Uterus (tissue), 4 donors: ENCODE results near the gene TPT1. TPM values are rescaled to one million over a fixed set of nuclear protein-coding genes. Genes with fewer than 3 reads are reported as not detected.

ENCODE experiments used
- DNase-seq, 2 donors: peaks; one replicate each; pipeline ENCODE4 v3.0.0-alpha.2; 2019 to 2020
- H3K27ac ChIP-seq, 2 donors: fragments of 200-600 bp; sonication (generic); 1 replicate in 1 of 2; 2 replicates in 1 of 2; pipeline ENCODE4 v1.5.1; 2016 to 2018
- H3K27me3 ChIP-seq, 2 donors: fragments of 200-600 bp; sonication (generic); one replicate each; pipeline ENCODE4 v1.5.1; 2018 to 2019; ENCODE audit warnings: control low read depth in 1 of 2
- H3K36me3 ChIP-seq, 2 donors: fragments of 200-600 bp; sonication (generic); one replicate each; pipeline ENCODE4 v1.5.1; 2019; ENCODE audit warnings: control low read depth in 1 of 2
- H3K4me1 ChIP-seq, 2 donors: fragments of 200-600 bp; sonication (generic); one replicate each; pipeline ENCODE4 v1.5.1; 2018 to 2019; ENCODE audit warnings: control low read depth in 1 of 2
- H3K4me3 ChIP-seq, 2 donors: fragments of 200-600 bp; sonication (generic); 1 replicate in 1 of 2; 2 replicates in 1 of 2; pipeline ENCODE4 v1.5.1; 2018 to 2019; ENCODE audit warnings: mild to moderate bottlenecking in 1 of 2
- H3K9me3 ChIP-seq, 2 donors: fragments of 200-600 bp; sonication (generic); one replicate each; pipeline ENCODE4 v1.5.1; 2019; ENCODE audit warnings: control low read depth in 1 of 2
- POLR2A ChIP-seq, 2 donors: fragments of 450-650 bp; IDR thresholded peaks; one replicate each; pipeline ENCODE4 v1.6.1; 2016; ENCODE audit warnings: antibody characterized with exemption in 2 of 2, mild to moderate bottlenecking in 1 of 2, moderate library complexity in 1 of 2
- intact Hi-C: fragments of 100-400 bp; cut with DNase I; formaldehyde crosslinking; loops from one replicate; pipeline ENCODE4 v1.15.1; 2023; ENCODE audit warnings: low total_unique reads
- total RNA-seq, 4 donors: library from RNA; depleted of rRNA in 3 of 4; stranded (reverse); fragments of >200 nt in 3 of 4; gene quantifications; one replicate each; pipeline versions ENCODE4 v1.1.0 to v1.2.4, GENCODE V29; 2014 to 2023
- TF ChIP-seq, protein P1 (sequence below), 4 experiments: fragments of 200-600 bp in 2 of 4; fragments of 450-650 bp in 2 of 4; sonication (generic) in 2 of 4; IDR thresholded peaks; one replicate each; pipeline ENCODE4 v1.5.1; 2016 to 2019; ENCODE audit warnings: antibody characterized with exemption in 4 of 4, mild to moderate bottlenecking in 2 of 4, moderate library complexity in 1 of 4
- donor health status: DM: yes; HTN: yes; CAD: no.

Gene TPT1
- total RNA-seq, 4 donors from 2014 or later: 4,739 to 6,904 (median 5,667) TPM

DNA sequence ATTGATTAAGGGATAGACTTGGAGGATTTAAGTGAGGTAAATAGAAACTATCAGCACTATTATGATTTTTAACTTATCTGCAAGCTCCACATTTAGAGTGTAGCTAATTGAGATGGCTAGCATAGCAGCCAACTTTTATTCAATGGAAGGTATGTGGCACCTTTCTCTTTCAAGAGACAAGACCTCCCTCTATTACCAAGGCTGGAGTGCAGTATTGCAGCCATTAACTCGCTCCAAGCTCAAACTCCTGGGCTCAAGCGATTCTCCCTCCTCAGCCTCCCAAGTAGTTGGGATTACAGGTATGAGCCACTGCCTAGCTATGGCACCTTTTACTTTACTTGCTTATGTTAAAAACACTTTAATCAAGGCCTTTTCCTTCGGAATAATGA is 8.2 kb downstream of the TPT1 start:
- no peaks in the 10 kb centered on the region for H3K36me3 ChIP-seq
- H3K4me3 ChIP-seq: no peak overlapping the region
- TF ChIP-seq, protein P1, sequence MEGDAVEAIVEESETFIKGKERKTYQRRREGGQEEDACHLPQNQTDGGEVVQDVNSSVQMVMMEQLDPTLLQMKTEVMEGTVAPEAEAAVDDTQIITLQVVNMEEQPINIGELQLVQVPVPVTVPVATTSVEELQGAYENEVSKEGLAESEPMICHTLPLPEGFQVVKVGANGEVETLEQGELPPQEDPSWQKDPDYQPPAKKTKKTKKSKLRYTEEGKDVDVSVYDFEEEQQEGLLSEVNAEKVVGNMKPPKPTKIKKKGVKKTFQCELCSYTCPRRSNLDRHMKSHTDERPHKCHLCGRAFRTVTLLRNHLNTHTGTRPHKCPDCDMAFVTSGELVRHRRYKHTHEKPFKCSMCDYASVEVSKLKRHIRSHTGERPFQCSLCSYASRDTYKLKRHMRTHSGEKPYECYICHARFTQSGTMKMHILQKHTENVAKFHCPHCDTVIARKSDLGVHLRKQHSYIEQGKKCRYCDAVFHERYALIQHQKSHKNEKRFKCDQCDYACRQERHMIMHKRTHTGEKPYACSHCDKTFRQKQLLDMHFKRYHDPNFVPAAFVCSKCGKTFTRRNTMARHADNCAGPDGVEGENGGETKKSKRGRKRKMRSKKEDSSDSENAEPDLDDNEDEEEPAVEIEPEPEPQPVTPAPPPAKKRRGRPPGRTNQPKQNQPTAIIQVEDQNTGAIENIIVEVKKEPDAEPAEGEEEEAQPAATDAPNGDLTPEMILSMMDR (IDR thresholded peaks at IDR 0.05): no peak
- TF ChIP-seq POLR2A (IDR thresholded peaks at IDR 0.05): no peak
- no peak for DNase-seq
- peaks cover 0 to 3% of the 10 kb centered on the region in 2 donors for H3K4me1 ChIP-seq
- H3K27me3 ChIP-seq: no peaks in the 10 kb centered on the region
- no peaks in the 10 kb centered on the region for H3K9me3 ChIP-seq
- no peak overlapping the region for H3K27ac ChIP-seq
- intact Hi-C loops: no loop called here

DNA sequence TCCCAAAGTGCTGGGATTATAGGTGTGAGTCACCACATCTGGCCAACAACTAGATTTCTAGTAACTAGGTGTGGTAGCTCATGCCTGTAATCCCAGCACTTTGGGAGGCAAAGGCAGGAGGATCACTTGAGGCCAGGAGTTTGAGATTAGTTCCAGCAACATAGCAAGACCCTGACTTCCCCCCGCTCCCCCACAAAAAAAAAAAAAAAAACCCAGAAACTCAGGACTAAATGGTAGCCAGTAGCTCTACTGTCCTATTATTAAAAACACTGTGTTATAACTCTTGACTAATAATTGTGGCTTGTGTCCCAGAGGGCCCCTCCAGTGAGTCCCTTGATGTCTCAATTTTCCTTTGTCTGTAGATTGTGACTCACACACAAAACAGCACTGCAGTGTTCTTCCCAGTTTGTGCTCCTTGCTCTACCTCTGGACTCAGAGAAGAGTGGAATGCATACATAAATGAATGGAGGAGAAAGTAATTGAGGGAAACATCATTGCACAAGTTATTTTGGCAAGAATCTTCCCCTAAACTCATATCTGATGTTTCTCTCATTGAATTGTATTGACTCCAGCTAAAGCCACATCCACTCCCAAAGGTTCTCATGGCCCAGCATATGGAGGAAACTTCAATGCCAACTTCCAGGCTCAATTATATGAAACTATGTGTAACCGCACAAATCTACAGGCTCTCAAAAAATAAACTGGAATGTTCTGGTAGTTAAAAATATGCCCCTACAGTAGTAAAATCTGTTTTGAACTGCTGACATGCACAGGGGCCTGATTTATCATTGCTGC is 8.8 kb downstream of the TPT1 start:
- Histone ChIP-seq H3K9me3 (no peaks in the 10 kb centered on the region), H3K4me1 (peaks cover 0 to 3% of the 10 kb centered on the region in 2 donors), H3K4me3 (no peak overlapping the region), H3K36me3 (no peaks in the 10 kb centered on the region), H3K27ac (no peak overlapping the region), H3K27me3 (no peaks in the 10 kb centered on the region)
- no peak for TF ChIP-seq POLR2A (IDR thresholded peaks at IDR 0.05)
- TF ChIP-seq, protein P1 (IDR thresholded peaks at IDR 0.05): no peak
- DNase-seq: no peak
- intact Hi-C loops: no loop called here

DNA sequence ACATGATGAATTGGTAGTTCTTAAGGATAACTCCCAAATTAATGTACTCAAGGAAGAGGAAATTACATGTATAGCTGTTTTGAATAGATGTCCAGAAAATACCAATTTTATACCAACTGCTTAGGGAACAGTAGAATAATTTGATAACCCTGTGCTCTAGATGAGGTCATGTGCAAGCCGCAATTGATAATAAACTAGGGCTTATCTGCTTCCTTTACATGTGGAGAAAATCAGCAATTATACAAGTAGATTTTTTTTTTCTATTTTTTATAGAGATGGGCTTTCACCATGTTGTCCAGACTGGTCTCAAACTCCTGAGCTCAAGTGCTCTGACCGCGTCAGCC is 9.3 kb downstream of the TPT1 start:
- no peak overlapping the region for H3K27ac ChIP-seq

DNA sequence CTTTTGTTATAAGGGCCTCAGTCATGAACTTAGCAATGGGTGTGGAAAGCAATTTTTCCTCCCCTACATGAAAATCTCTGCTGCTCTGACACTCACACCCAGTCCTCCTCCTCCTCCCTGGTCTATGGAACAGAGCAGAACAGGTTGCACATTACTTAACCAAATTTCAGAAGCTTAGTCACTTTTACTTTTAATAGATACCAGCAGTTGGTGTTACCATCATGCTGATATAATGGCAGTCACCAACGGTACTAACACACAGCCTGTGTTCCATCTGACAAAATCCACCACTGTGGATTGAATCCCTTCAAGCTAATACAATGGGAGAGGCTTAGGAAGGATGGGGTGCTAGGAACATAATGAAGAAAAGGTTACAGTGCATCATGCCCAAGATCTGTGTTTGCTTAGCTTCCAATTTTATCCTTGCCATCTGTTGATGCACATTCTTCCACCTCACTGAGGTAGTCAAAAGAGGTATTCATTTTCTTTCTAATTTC is 9.8 kb downstream of the TPT1 start:
- Histone ChIP-seq H3K27me3 (no peaks in the 10 kb centered on the region), H3K4me3 (no peak overlapping the region), H3K4me1 (peaks cover 0 to 3% of the 10 kb centered on the region in 2 donors), H3K36me3 (no peaks in the 10 kb centered on the region), H3K9me3 (no peaks in the 10 kb centered on the region), H3K27ac (no peak overlapping the region)
- TF ChIP-seq, protein P1 (IDR thresholded peaks at IDR 0.05): no peak
- TF ChIP-seq POLR2A (IDR thresholded peaks at IDR 0.05): no peak
- DNase-seq: no peak
- intact Hi-C loops: no loop called here

More for the DNA sequence above, 9.3 kb downstream of the TPT1 start:
- TF ChIP-seq POLR2A (IDR thresholded peaks at IDR 0.05): no peak
- TF ChIP-seq, protein P1 (IDR thresholded peaks at IDR 0.05): no peak
- H3K9me3 ChIP-seq: no peaks in the 10 kb centered on the region
- H3K27me3 ChIP-seq: no peaks in the 10 kb centered on the region
- H3K36me3 ChIP-seq: no peaks in the 10 kb centered on the region
- intact Hi-C loops: no loop called here
- no peak for DNase-seq
- H3K4me3 ChIP-seq: no peak overlapping the region
- H3K4me1 ChIP-seq: peaks cover 0 to 3% of the 10 kb centered on the region in 2 donors

DNA sequence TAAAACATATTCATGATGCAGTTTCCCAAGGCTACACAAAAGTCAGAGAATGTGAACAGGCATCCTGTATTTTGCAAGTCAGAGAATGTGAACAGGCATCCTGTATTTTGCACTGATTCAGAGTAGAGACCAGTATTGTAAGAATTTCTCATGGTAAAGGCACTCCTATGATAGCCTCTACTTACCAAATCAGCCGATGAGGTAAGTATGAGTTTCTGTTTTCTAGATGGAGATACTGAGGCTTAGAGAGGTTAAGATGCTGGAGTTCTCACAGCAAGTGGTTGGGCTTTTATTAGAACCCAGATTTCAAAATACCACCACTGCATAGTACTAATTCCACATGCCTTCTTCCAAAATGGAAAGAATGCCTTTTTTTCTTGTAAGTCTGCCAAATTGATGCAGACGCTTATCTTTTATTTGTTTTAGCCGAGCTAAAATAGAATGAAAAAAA is 12.3 kb downstream of the TPT1 start:
- H3K27me3 ChIP-seq: no peaks in the 10 kb centered on the region
- H3K36me3 ChIP-seq: no peaks in the 10 kb centered on the region
- no peak for DNase-seq
- H3K4me3 ChIP-seq: no peak overlapping the region
- intact Hi-C loops: no loop called here
- no peaks in the 10 kb centered on the region for H3K9me3 ChIP-seq
- H3K4me1 ChIP-seq: peaks cover 0 to 3% of the 10 kb centered on the region in 2 donors
- H3K27ac ChIP-seq: peak overlapping the region; percentile 5 to 10
- TF ChIP-seq, protein P1 (IDR thresholded peaks at IDR 0.05): no peak
- TF ChIP-seq POLR2A (IDR thresholded peaks at IDR 0.05): no peak
